Endothelial cell (in vitro differentiated cells): ENCODE data around the gene ARID4B. TPM values are rescaled to one million over a fixed set of nuclear protein-coding genes. Genes with fewer than 3 reads are reported as not detected.

Experiments used
- DNase-seq: peaks from one replicate; pipeline ENCODE4 v3.0.0; 2021; ENCODE audit warnings: low spot score
- H3K27ac Mint-ChIP-seq: one replicate; pipeline ENCODE4 v1.8.0; 2021; ENCODE audit warnings: mixed read lengths, inconsistent platforms; ENCODE audit not compliant: unreplicated experiment
- H3K27me3 Mint-ChIP-seq: one replicate; pipeline ENCODE4 v1.8.0; 2021; ENCODE audit warnings: mild to moderate bottlenecking, moderate library complexity, mixed read lengths, inconsistent platforms; ENCODE audit not compliant: unreplicated experiment
- H3K36me3 Mint-ChIP-seq: one replicate; pipeline ENCODE4 v1.8.0; 2021; ENCODE audit warnings: mild to moderate bottlenecking, low read depth, mixed read lengths, inconsistent platforms; ENCODE audit not compliant: unreplicated experiment
- H3K4me1 Mint-ChIP-seq: one replicate; pipeline ENCODE4 v1.8.0; 2021; ENCODE audit warnings: mild to moderate bottlenecking, mixed read lengths, inconsistent platforms; ENCODE audit not compliant: unreplicated experiment
- H3K4me3 Mint-ChIP-seq: one replicate; pipeline ENCODE4 v1.8.0; 2021; ENCODE audit warnings: mild to moderate bottlenecking, mixed read lengths, inconsistent platforms; ENCODE audit not compliant: unreplicated experiment
- H3K9me3 Mint-ChIP-seq: one replicate; pipeline ENCODE4 v1.8.0; 2021; ENCODE audit warnings: mixed read lengths, inconsistent platforms; ENCODE audit not compliant: unreplicated experiment
- CTCF ChIP-seq: fragments of 200-600 bp; sonication (generic); IDR thresholded peaks from one replicate; pipeline ENCODE4 v1.5.0; 2021; ENCODE audit warnings: antibody characterized with exemption; ENCODE audit not compliant: unreplicated experiment
- total RNA-seq: library from RNA; stranded (reverse); fragmentation: NEBNext Ultra II Directional; extraction: Animal tissue kit (Norgen Biotek cat#: 25700); gene quantifications from one replicate; pipeline ENCODE4 v1.2.1, GENCODE V29; 2021; ENCODE audit not compliant: unreplicated experiment

Gene ARID4B
- total RNA-seq, 1 donor from 2014 or later: 48.2 TPM

DNA sequence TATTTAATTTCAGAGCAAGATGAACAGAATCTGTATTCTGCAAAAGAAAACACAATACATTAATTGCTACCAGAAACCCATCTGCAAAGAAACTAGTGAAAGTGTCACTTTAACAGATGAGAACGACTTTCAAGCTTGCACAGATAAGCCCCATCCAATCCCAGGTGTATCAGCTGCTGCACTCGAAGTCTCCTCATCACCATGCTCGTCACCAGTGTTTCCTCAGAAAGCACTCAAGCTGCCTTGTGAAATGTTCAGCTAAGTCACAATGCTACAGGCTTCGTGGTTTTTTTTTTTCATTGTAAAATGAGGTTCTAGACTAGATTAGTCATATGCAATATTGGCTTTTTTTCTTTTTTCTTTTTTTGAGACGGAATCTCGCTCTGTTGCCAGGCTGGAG lies 196.0 kb downstream of the ARID4B start:
- H3K36me3 Mint-ChIP-seq: peaks cover 23% of the 10 kb centered on the region
- H3K9me3 Mint-ChIP-seq: no peaks in the 10 kb centered on the region
- DNase-seq: no peak
- peak overlapping the region; percentile 59 for H3K4me3 Mint-ChIP-seq
- H3K27ac Mint-ChIP-seq: no peak overlapping the region
- TF ChIP-seq CTCF: no peak
- H3K27me3 Mint-ChIP-seq: peaks cover 8% of the 10 kb centered on the region
- H3K4me1 Mint-ChIP-seq: peaks cover 16% of the 10 kb centered on the region

DNA sequence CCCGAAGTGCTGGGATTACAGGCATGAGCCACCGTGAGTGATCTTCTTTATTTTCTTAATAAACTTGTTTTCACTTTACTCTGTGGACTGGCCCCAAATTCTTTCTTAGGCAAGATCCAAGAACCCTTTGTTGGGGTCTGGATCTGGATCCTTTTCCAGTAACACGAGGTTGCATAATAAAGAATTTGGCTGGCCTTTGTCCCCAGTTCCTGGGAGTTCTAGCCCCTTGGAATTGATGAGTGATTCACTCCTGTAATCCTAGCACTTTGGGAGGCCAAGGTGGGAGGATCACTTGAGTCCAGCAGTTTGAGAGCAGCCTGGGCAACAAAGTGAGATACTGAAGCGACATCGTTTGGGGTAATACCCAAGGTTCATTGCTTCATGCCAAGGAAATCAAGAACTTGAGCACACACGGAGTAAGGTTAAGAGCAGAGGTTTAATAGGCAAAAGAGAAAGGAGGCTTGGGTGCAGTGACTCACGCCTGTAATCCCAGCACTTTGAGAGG lies 197.2 kb downstream of the ARID4B start:
- TF ChIP-seq CTCF: no peak
- Mint-ChIP-seq H3K4me3 (peak overlapping the region; percentile 66), H3K36me3 (peaks cover 15% of the 10 kb centered on the region), H3K9me3 (no peaks in the 10 kb centered on the region), H3K4me1 (peaks cover 21% of the 10 kb centered on the region), H3K27me3 (peaks cover 6% of the 10 kb centered on the region), H3K27ac (no peak overlapping the region)
- no peak for DNase-seq

DNA sequence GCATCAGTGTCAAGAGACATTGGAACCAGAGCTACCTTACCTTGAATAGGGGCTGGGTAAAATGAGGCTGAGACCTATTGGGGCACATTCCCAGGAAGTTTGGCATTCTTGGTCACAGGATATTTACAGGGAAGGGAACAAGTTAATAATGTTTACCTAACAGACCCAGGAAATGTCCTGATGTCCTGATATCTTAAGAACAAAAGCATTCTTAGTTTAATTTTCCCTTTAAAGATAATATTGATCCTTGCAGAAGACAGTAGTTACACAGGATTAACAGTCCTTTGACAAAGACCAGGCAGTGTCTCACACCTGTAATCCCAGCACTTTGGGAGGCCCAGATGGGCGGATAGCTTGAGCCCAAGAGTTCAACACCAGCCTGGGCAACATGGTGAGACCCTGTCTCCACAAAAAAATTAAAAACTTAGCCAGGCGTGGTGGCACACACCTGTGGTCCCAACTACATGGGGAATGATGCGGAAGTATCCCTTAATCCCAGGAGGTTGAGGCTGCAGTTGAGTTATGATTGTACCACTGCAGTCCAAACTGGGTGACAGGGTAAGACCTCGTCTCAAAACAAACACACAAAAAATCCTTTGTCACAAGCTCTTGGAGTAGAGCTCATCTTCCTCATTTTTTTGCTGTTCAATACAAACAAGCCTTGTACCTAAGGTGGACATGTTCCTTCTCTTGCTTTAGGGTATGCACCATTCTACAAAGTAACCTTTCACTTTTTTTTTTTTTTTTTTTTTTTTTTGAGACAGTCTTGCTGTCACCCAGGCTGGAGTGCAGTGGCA lies 198.0 kb downstream of the ARID4B start:
- peaks cover 6% of the 10 kb centered on the region for H3K27me3 Mint-ChIP-seq
- no peaks in the 10 kb centered on the region for H3K9me3 Mint-ChIP-seq
- peaks cover 8% of the 10 kb centered on the region for H3K36me3 Mint-ChIP-seq
- TF ChIP-seq CTCF: no peak
- H3K27ac Mint-ChIP-seq: peak overlapping the region; percentile 92
- peak overlapping the region; percentile 83 for H3K4me3 Mint-ChIP-seq
- no peak for DNase-seq
- peaks cover 21% of the 10 kb centered on the region for H3K4me1 Mint-ChIP-seq

- Mint-ChIP-seq H3K27me3 (peaks cover 6% of the 10 kb centered on the region), H3K9me3 (no peaks in the 10 kb centered on the region), H3K27ac (peak within 1 kb of the TSS; percentile 97), H3K36me3 (peaks cover 8% of the 10 kb centered on the region), H3K4me1 (peaks cover 21% of the 10 kb centered on the region), H3K4me3 (peak within 1 kb of the TSS; percentile 95)
- peak; percentile 96 for DNase-seq
- no peak for TF ChIP-seq CTCF
These were observed 199.3 kb downstream of the ARID4B start, which contains the start of gene TOMM20 for GRCh38 chr1:235128456-235129328. TOMM20 (minus strand) TSS chr1:235128837; CDS start chr1:235128715, 122 bp downstream.
